Neural cell (in vitro differentiated cells): ENCODE results near the gene SART3.

Source experiments
- CTCF ChIP-seq: fragments of 450-650 bp; IDR thresholded peaks from 2 replicates; pipeline ENCODE4 v1.5.1; 2014; ENCODE audit warnings: antibody characterized with exemption, mild to moderate bottlenecking, moderate library complexity; ENCODE audit not compliant: poor library complexity, severe bottlenecking
- EP300 ChIP-seq: fragments of 450-650 bp; conservative IDR thresholded peaks from 2 replicates; pipeline ENCODE4 v1.6.1; 2014; ENCODE audit warnings: antibody characterized with exemption, mild to moderate bottlenecking, moderate library complexity; ENCODE audit not compliant: poor library complexity, severe bottlenecking
- EZH2 ChIP-seq: fragments of 200-600, 300-800 bp; shearing (Covaris generic), sonication (generic); IDR thresholded peaks from 2 replicates; pipeline ENCODE4 v1.6.1; 2014; ENCODE audit warnings: antibody characterized with exemption, low read length, borderline replicate concordance, mild to moderate bottlenecking; ENCODE audit not compliant: insufficient read depth, poor library complexity, severe bottlenecking
- POLR2AphosphoS5 ChIP-seq: IDR thresholded peaks from 2 replicates; pipeline ENCODE4 v1.6.1; 2012
- RAD21 ChIP-seq: fragments of 450-650 bp; conservative IDR thresholded peaks from 2 replicates; pipeline ENCODE4 v1.6.1; 2014; ENCODE audit warnings: antibody characterized with exemption, mild to moderate bottlenecking, moderate library complexity
- REST ChIP-seq: IDR thresholded peaks from 2 replicates; pipeline ENCODE4 v1.6.1; 2012; ENCODE audit warnings: borderline replicate concordance
- SMC3 ChIP-seq: fragments of 450-650 bp; conservative IDR thresholded peaks from 2 replicates; pipeline ENCODE4 v1.6.1; 2014; ENCODE audit warnings: antibody characterized with exemption, mild to moderate bottlenecking, moderate library complexity; ENCODE audit not compliant: poor library complexity
- TAF1 ChIP-seq: IDR thresholded peaks from 2 replicates; pipeline ENCODE4 v1.6.1; 2012; ENCODE audit warnings: low read depth

- TF ChIP-seq TAF1 (no peak), CTCF (no peak), RAD21 (no peak), REST (no peak), SMC3 (no peak), POLR2AphosphoS5 (no peak), EZH2 (no peak), EP300 (no peak)
Observed at GRCh38 chr12:108594960-108595710, 34.2 kb upstream of the SART3 start.
